ENCODE measurements around the gene B3GNT8. TPM values are rescaled to one million over a fixed set of nuclear protein-coding genes. Genes with fewer than 3 reads are reported as not detected.

The B3GNT8 gene
- total and polyA plus RNA-seq, 9 of the 15 experiments (the other 6 are each of a cell fraction or from before 2014, with no cell fraction given): 0.11 to 2.9 (median 0.65) TPM; not detected in 2

GRCh38 chr19:41431426-41432386 is 4.5 kb upstream of the B3GNT8 start (continued):
- no peak for TF ChIP-seq SMAD3 (CRISPR knock-in tag; conservative IDR thresholded peaks at IDR 0.05)
- no peak for TF ChIP-seq PYGO2 (tag; IDR thresholded peaks at IDR 0.05)
- no peak for TF ChIP-seq NFE2 (IDR thresholded peaks at IDR 0.05; ENCODE audit: low read depth)

GRCh38 chr19:41430922-41431321 is 3.7 kb upstream of the B3GNT8 start:
- no peak overlapping the region for H2AFZ ChIP-seq (ENCODE audit: low read depth, low read length)
- H3K79me2 ChIP-seq (ENCODE audit: control insufficient read depth, insufficient read depth, low read length): peaks cover 8% of the 10 kb centered on the region; the same call in 2 of the 3 replicates
- H3K9me3 ChIP-seq (replicated peaks; ENCODE audit: control insufficient read depth, insufficient read depth, low read depth, low read length): no peaks in the 10 kb centered on the region
- H3K9ac ChIP-seq (ENCODE audit: insufficient read depth in 1 of 2, low read depth in 2 of 2, low read length in 2 of 2): no peak overlapping the region
- CTCF ChIA-PET (ENCODE audit: low intra/inter-chr PET ratio): no interaction called here
- no peaks in the 10 kb centered on the region for H3K9me1 ChIP-seq (ENCODE audit: control insufficient read depth, insufficient read depth, low read length)
- no peak overlapping the region for H3K4me2 ChIP-seq (ENCODE audit: insufficient read depth, low read length)
- ATAC-seq (no peak), DNase-seq (ENCODE audit: extremely low read depth in 1 of 4, low spot score in 3 of 4) (no peak), FAIRE-seq (no peak)
- H3K4me3 ChIP-seq: no peak overlapping the region
- TF ChIP-seq TEAD1 (CRISPR knock-in tag; IDR thresholded peaks at IDR 0.05) (no peak), HES1 (IDR thresholded peaks at IDR 0.05; ENCODE audit: low read depth) (no peak), SNAPC5 (CRISPR knock-in tag; IDR thresholded peaks at IDR 0.05) (no peak), ZFP36 (IDR thresholded peaks at IDR 0.05; ENCODE audit: low read depth, low read length, partially characterized antibody) (no peak), STAT5B (CRISPR knock-in tag; IDR thresholded peaks at IDR 0.05) (no peak), ZNF431 (CRISPR knock-in tag; IDR thresholded peaks at IDR 0.05) (no peak), ZNF274 (IDR thresholded peaks at IDR 0.05; ENCODE audit: borderline replicate concordance, low read depth, low read length) (no peak), CBX3 (IDR thresholded peaks at IDR 0.05; ENCODE audit: borderline replicate concordance in 1 of 2, low read length in 2 of 2) (no peak), ZNF507 (tag; conservative IDR thresholded peaks at IDR 0.05) (no peak), IRF1 (CRISPR knock-in tag; IDR thresholded peaks at IDR 0.05; ENCODE audit: borderline replicate concordance) (no peak), TBP (optimal IDR thresholded peaks at IDR 0.05; ENCODE audit: low read depth, low read length) (no peak)
- H3K36me3 ChIP-seq (ENCODE audit: control insufficient read depth, insufficient read depth, low read length): peaks cover 36% of the 10 kb centered on the region
- H3K27me3 ChIP-seq (ENCODE audit: control insufficient read depth in 2 of 2, insufficient read depth in 2 of 2, low read length in 2 of 2): no peaks in the 10 kb centered on the region
- H3K27ac ChIP-seq (ENCODE audit: extremely low read depth, low read depth, low read length): no peak overlapping the region
- 89% methylated on average over 6 of the region's 6 CpGs for WGBS (ENCODE audit: insufficient coverage, low coverage, missing lambda C conversion rate)
- in situ Hi-C loops (cut with MboI): no loop called here
- intact Hi-C loops (cut with micrococcal nuclease): loop anchor here (5.0 to 10.0 kb wide), 2 partner anchors 34 to 66 kb away; partner anchors contain the start of genes B9D2, BCKDHA and EXOSC5
- POLR2A ChIA-PET: interaction anchor here (0.6 to 1.5 kb wide), 4 partner anchors 9 to 651 kb away, joined by 3 to 11 read pairs (median 3); partner anchors contain the start of genes DMAC2 and ERICH4
- peaks cover 16 to 47% of the 10 kb centered on the region in 2 experiments; a peak in 4 of 5 replicates for H3K4me1 ChIP-seq (replicated peaks in 1 of 2; ENCODE audit: control insufficient read depth in 2 of 2, insufficient read depth in 2 of 2, low read length in 2 of 2)
- no peaks in the 10 kb centered on the region; the same call in 1 of the 2 replicates for H4K20me1 ChIP-seq (replicated peaks; ENCODE audit: control insufficient read depth, insufficient read depth, low read length)
- BruUV-seq (replicated peaks): TSS peak; percentile 37

All from K562 (cell line).